Ascending aorta (tissue), 2 donors: ENCODE measurements around the gene PHLDB3. TPM values are rescaled to one million over a fixed set of nuclear protein-coding genes. Genes with fewer than 3 reads are reported as not detected.
"Not testable (repeated sequence)": the region's sequence is repeated elsewhere in the genome, so short reads cannot be mapped to it uniquely, and the experiment has no call there.

Source experiments
- DNase-seq, 2 donors: peaks; one replicate each; pipeline ENCODE4 v3.0.0-alpha.2; 2019; ENCODE audit warnings: low spot score in 2 of 2
- H3K27ac ChIP-seq, 2 donors: fragments of 200-600 bp; sonication (generic); one replicate each; pipeline ENCODE4 v1.5.1; 2016 to 2017; ENCODE audit warnings: mild to moderate bottlenecking in 1 of 2
- H3K27me3 ChIP-seq: fragments of 200-600 bp; sonication (generic); one replicate; pipeline ENCODE4 v1.5.1; 2017
- H3K36me3 ChIP-seq, 2 donors: fragments of 200-600 bp; sonication (generic); one replicate each; pipeline ENCODE4 v1.5.1; 2016
- H3K4me1 ChIP-seq, 2 donors: fragments of 200-600 bp; sonication (generic); one replicate each; pipeline ENCODE4 v1.5.1; 2016 to 2017; ENCODE audit warnings: mild to moderate bottlenecking in 1 of 2
- H3K4me3 ChIP-seq, 2 donors: fragments of 200-600 bp; sonication (generic); one replicate each; pipeline ENCODE4 v1.5.1; 2016 to 2017; ENCODE audit warnings: mild to moderate bottlenecking in 1 of 2
- H3K9me3 ChIP-seq, 2 donors: fragments of 200-600 bp; sonication (generic); one replicate each; pipeline ENCODE4 v1.5.1; 2016
- intact Hi-C: fragments of 100-400 bp; cut with DNase I; formaldehyde crosslinking; loops from one replicate; pipeline ENCODE4 v1.15.1; 2023
- total RNA-seq: library from RNA; depleted of rRNA; stranded (reverse); fragments of >200 nt; gene quantifications from one replicate; pipeline ENCODE4 v1.1.0, GENCODE V29; 2016
- TF ChIP-seq, protein P1 (sequence below), 3 experiments: fragments of 200-600 bp in 2 of 3; fragments of 450-650 bp in 1 of 3; sonication (generic) in 2 of 3; IDR thresholded peaks; one replicate each; pipeline ENCODE4 v1.5.1; 2016 to 2019; ENCODE audit warnings: antibody characterized with exemption in 3 of 3, mild to moderate bottlenecking in 1 of 3, moderate library complexity in 1 of 3

PHLDB3 gene
- total RNA-seq, 1 donor from 2014 or later = 1.8 TPM

DNA sequence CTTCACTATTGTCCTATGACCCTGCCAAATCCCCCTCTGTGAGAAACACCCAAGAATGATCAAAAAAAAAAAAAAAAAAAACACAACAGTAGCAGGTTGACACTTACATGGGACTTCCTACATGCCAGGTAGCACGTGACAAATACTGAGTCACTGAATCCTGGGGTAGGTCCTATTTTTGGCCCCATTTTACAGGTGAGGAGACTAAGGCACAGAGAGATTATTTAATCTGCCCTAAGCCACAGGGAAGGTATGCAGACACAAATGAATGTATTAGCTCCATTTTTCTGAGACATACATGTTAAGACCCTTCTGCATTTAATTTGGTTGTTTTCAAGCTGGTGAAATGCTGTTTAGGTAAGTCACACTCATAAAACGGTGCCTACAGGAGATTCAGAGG lies 44.2 kb upstream of the PHLDB3 start:
- intact Hi-C loops = no loop called here
- H3K4me3 ChIP-seq = no peak overlapping the region
- no peaks in the 10 kb centered on the region for H3K27me3 ChIP-seq
- TF ChIP-seq, protein P1, sequence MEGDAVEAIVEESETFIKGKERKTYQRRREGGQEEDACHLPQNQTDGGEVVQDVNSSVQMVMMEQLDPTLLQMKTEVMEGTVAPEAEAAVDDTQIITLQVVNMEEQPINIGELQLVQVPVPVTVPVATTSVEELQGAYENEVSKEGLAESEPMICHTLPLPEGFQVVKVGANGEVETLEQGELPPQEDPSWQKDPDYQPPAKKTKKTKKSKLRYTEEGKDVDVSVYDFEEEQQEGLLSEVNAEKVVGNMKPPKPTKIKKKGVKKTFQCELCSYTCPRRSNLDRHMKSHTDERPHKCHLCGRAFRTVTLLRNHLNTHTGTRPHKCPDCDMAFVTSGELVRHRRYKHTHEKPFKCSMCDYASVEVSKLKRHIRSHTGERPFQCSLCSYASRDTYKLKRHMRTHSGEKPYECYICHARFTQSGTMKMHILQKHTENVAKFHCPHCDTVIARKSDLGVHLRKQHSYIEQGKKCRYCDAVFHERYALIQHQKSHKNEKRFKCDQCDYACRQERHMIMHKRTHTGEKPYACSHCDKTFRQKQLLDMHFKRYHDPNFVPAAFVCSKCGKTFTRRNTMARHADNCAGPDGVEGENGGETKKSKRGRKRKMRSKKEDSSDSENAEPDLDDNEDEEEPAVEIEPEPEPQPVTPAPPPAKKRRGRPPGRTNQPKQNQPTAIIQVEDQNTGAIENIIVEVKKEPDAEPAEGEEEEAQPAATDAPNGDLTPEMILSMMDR (IDR thresholded peaks at IDR 0.05) = no peak
- peaks cover 60 to 70% of the 10 kb centered on the region in 2 donors for H3K36me3 ChIP-seq
- H3K4me1 ChIP-seq = no peaks in the 10 kb centered on the region
- DNase-seq = no peak
- H3K9me3 ChIP-seq = no peaks in the 10 kb centered on the region
- no peak overlapping the region for H3K27ac ChIP-seq

- H3K27me3 ChIP-seq, H3K27ac ChIP-seq, DNase-seq, H3K4me1 ChIP-seq, H3K9me3 ChIP-seq, H3K4me3 ChIP-seq, intact Hi-C loops: not testable (repeated sequence)
- peaks cover 64 to 72% of the 10 kb centered on the region in 2 donors for H3K36me3 ChIP-seq
Observed at GRCh38 chr19:43547926-43548325, 43.4 kb upstream of the PHLDB3 start.

- no peak for DNase-seq
- Histone ChIP-seq H3K36me3 (peaks cover 64 to 68% of the 10 kb centered on the region in 2 donors), H3K4me3 (no peak overlapping the region), H3K27me3 (no peaks in the 10 kb centered on the region), H3K4me1 (no peaks in the 10 kb centered on the region), H3K27ac (no peak overlapping the region), H3K9me3 (no peaks in the 10 kb centered on the region)
- intact Hi-C loops = no loop called here
- TF ChIP-seq, protein P1 (IDR thresholded peaks at IDR 0.05) = no peak
Observed at GRCh38 chr19:43546581-43546980, 42.0 kb upstream of the PHLDB3 start.

DNA sequence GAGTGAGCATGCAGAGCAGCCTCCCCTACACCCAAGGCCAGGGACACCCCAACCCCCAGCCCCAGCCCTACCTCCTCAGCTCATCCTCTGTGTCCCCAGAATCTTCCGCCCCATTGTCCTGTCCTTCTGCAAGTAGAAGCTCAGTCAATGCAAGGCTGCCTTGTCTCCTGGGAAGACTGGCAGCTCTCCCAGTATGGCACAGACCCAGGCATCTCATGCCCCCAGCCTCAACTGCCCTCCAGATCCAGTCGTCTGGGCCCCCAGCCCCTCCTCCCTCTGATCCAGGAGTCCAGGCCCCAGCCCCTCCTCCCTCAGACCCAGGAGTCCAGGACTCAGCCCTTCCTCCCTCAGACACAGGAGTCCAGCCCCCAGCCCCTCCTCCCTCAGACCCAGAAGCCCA lies 41.4 kb upstream of the PHLDB3 start:
- intact Hi-C loops = no loop called here
- no peak overlapping the region for H3K4me3 ChIP-seq
- TF ChIP-seq, protein P1 (IDR thresholded peaks at IDR 0.05) = no peak
- no peaks in the 10 kb centered on the region for H3K27me3 ChIP-seq
- no peak overlapping the region for H3K27ac ChIP-seq
- H3K4me1 ChIP-seq = no peaks in the 10 kb centered on the region
- DNase-seq = no peak
- H3K36me3 ChIP-seq = peaks cover 61 to 62% of the 10 kb centered on the region in 2 donors
- no peaks in the 10 kb centered on the region for H3K9me3 ChIP-seq

DNA sequence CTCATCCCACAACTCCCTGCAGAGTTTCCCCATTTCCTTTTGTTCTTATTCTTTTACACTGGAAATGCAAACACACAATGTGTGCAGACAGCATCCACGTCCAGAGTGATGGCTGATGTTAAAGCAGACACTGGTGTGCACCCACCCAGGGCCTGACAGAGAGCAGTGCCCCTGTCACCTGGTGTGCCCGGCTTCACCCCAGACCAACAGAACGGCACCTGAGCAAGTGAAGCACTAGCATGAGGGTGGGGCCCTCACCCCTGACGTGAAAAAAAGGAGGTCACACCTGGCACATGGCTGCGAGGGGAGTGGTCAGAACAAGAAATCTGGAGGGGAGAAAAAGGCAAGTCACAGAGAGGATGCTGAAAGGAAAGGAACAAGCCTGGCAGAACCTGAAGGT lies 40.7 kb upstream of the PHLDB3 start:
- Histone ChIP-seq H3K27me3 (no peaks in the 10 kb centered on the region), H3K27ac (no peak overlapping the region), H3K4me1 (no peaks in the 10 kb centered on the region), H3K36me3 (peaks cover 53 to 60% of the 10 kb centered on the region in 2 donors), H3K4me3 (no peak overlapping the region), H3K9me3 (no peaks in the 10 kb centered on the region)
- TF ChIP-seq, protein P1 (IDR thresholded peaks at IDR 0.05) = no peak
- DNase-seq = no peak
- intact Hi-C loops = no loop called here

DNA sequence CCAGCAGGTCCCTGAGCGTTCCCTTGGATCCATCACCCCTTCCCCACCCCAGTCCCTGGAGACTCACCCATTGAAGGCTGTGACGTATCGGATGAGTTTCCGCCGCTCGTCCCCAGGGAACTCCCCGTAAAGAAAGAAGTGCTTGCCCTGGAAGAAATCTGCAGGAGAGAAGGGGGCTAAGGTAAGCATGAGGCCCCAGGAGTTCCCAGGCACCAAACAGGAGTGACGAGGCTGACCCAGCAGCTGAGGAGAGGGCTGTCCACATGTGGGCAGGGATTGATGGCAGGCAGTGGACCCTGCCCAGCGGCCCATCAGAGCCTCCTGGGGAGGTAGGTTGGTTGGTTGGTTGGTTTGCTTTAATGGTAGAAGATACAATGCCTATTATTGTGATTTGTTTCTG lies 39.5 kb upstream of the PHLDB3 start:
- no peak for DNase-seq
- H3K27ac ChIP-seq = no peak overlapping the region
- intact Hi-C loops = no loop called here
- TF ChIP-seq, protein P1 (IDR thresholded peaks at IDR 0.05) = no peak
- no peaks in the 10 kb centered on the region for H3K27me3 ChIP-seq
- no peak overlapping the region for H3K4me3 ChIP-seq
- H3K36me3 ChIP-seq = peaks cover 57 to 58% of the 10 kb centered on the region in 2 donors
- H3K4me1 ChIP-seq = no peaks in the 10 kb centered on the region
- H3K9me3 ChIP-seq = peaks cover 0 to 2% of the 10 kb centered on the region in 2 donors
